HT1080 (cell line): ENCODE results near the gene RDH13. TPM values are rescaled to one million over a fixed set of nuclear protein-coding genes. Genes with fewer than 3 reads are reported as not detected.
"Not testable (repeated sequence)": the region's sequence is repeated elsewhere in the genome, so short reads cannot be mapped to it uniquely, and the experiment has no call there.

Experiments used
- DNase-seq: peaks from one replicate; pipeline ENCODE4 v3.0.0-alpha.2; 2015; ENCODE audit warnings: low read depth
- polyA plus RNA-seq, 2 experiments: library from polyadenylated mRNA; depleted of rRNA; stranded (reverse); fragments of >200 nt; gene quantifications; 2 replicates each; pipeline ENCODE4 v1.2.3, GENCODE V29; 2015
- total RNA-seq: library from RNA; depleted of rRNA; stranded (reverse); fragments of >200 nt; shearing (Covaris generic); gene quantifications from 2 replicates; pipeline ENCODE4 v1.2.3, GENCODE V29; 2014; rRNA removed

Gene RDH13
- total RNA-seq, result 15.6 and 18.6 TPM in 2 replicates
- 6.1 and 8.4 TPM in 2 replicates for polyA plus RNA-seq (2015; cell fraction: cytosol; rRNA removed)
- 10.7 and 13.7 TPM in 2 replicates for polyA plus RNA-seq (2015; cell fraction: nucleus; rRNA removed)

- peak; percentile 95 for DNase-seq
Measured at GRCh38 chr19:55062735-55063491, at the start of gene RDH13. Gene RDH13, minus strand, starts transcription at chr19:55063148. Its CDS starts 116 bp downstream, at chr19:55063032.

- DNase-seq, result no peak
Measured at GRCh38 chr19:55112246-55112776, 49.4 kb upstream of the RDH13 start.

- DNase-seq, result no peak
Measured at GRCh38 chr19:55111238-55111831, 48.4 kb upstream of the RDH13 start.

GRCh38 chr19:55109527-55110291 lies 46.8 kb upstream of the RDH13 start:
- no peak for DNase-seq

- not testable (repeated sequence) for DNase-seq
Measured at GRCh38 chr19:55107252-55107651, 44.3 kb upstream of the RDH13 start.

GRCh38 chr19:55106591-55106990 lies 43.6 kb upstream of the RDH13 start:
- DNase-seq, result no peak

GRCh38 chr19:55105237-55105636 lies 42.3 kb upstream of the RDH13 start:
- DNase-seq, result no peak

GRCh38 chr19:55103190-55103589 lies 40.2 kb upstream of the RDH13 start:
- no peak for DNase-seq

GRCh38 chr19:55101261-55101660 lies 38.3 kb upstream of the RDH13 start:
- no peak for DNase-seq

- DNase-seq, result no peak
Measured at GRCh38 chr19:55099557-55100506, 36.9 kb upstream of the RDH13 start.

GRCh38 chr19:55098716-55099556 lies 36.0 kb upstream of the RDH13 start:
- DNase-seq, result no peak

- DNase-seq, result no peak
Measured at GRCh38 chr19:55097864-55098715, 35.1 kb upstream of the RDH13 start.

- no peak for DNase-seq
Measured at GRCh38 chr19:55096061-55096701, 33.2 kb upstream of the RDH13 start.

GRCh38 chr19:55095260-55096060 lies 32.5 kb upstream of the RDH13 start:
- DNase-seq, result no peak

GRCh38 chr19:55094456-55095259 lies 31.7 kb upstream of the RDH13 start:
- DNase-seq, result no peak
